Jurkat, Clone E6-1 (cell line): ENCODE measurements around the gene RNU11. TPM values are rescaled to one million over a fixed set of nuclear protein-coding genes. Genes with fewer than 3 reads are reported as not detected.
"Not testable (repeated sequence)": the region's sequence is repeated elsewhere in the genome, so short reads cannot be mapped to it uniquely, and the experiment has no call there.

Source experiments
- DNase-seq: peaks from one replicate; pipeline ENCODE4 v3.0.0-alpha.2; 2011; ENCODE audit warnings: low read depth, low spot score
- H3K4me3 ChIP-seq: 2 replicates; pipeline ENCODE4 v1.5.1; 2011; ENCODE audit warnings: mild to moderate bottlenecking, low read length, control low read depth, moderate library complexity
- polyA plus RNA-seq: library from polyadenylated mRNA; unstranded; fragments of >200 nt; gene quantifications from one replicate; pipeline ENCODE4 v1.2.1, GENCODE V29; 2012; ENCODE audit warnings: missing spikeins; ENCODE audit not compliant: insufficient read length, insufficient read depth

Gene RNU11
- polyA plus RNA-seq, result not detected

DNA sequence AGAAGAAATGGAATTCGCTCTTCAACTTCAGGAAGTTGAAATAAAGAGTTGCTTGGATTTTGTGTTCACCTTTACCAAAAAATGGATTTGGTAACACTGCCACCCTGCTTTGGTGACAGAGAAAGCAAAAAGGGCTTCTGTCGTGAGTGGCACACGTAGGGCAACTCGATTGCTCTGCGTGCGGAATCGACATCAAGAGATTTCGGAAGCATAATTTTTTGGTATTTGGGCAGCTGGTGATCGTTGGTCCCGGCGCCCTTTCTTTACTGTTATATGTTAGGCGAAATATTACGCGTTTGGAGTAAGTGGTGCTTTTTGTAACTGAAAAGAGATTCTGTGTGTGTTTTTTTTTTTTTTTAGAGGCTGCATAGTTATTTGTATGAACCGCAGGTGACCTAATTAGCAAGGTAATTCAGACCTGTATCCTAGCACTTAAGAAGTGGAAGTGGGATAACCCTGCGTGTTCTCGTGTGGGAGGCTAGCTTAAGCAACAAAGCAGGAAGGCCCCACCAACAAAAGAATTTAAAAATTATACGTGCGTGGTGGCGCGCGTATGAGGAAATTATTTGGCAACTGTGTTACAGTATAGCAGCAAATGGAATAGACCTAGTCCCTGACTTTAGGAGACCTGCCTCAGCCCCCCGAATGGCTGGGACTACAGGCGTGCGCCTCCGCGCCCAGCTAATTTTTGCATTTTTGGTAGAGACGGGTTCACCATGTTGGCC is at the start of gene RNU11:
Gene RNU11 (plus strand): TSS at position 127 of the 725 bp plus-strand sequence.
- DNase-seq, result peak; percentile 98
- peak within 1 kb of the TSS; percentile 69 for H3K4me3 ChIP-seq

DNA sequence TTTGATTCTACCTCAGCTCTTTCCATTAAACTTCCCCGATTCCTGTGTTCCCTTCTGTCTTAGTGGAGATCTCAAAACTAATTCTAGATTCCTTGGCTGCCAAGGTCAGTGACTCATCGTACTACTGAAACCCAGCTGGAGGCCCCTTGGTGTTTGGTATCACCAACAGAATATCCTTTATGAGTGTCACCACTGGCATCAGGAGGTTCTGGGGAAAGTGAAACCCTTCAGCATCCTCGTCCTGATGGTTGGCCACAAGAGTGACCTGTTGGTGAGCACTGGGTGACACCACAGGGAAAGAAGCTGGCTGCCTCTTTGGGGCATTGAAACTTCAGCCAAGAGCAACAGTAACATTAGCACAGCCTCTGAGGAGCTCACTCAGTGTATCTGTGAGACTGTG is 46.7 kb upstream of the RNU11 start:
- no peak overlapping the region for H3K4me3 ChIP-seq
- no peak for DNase-seq

DNA sequence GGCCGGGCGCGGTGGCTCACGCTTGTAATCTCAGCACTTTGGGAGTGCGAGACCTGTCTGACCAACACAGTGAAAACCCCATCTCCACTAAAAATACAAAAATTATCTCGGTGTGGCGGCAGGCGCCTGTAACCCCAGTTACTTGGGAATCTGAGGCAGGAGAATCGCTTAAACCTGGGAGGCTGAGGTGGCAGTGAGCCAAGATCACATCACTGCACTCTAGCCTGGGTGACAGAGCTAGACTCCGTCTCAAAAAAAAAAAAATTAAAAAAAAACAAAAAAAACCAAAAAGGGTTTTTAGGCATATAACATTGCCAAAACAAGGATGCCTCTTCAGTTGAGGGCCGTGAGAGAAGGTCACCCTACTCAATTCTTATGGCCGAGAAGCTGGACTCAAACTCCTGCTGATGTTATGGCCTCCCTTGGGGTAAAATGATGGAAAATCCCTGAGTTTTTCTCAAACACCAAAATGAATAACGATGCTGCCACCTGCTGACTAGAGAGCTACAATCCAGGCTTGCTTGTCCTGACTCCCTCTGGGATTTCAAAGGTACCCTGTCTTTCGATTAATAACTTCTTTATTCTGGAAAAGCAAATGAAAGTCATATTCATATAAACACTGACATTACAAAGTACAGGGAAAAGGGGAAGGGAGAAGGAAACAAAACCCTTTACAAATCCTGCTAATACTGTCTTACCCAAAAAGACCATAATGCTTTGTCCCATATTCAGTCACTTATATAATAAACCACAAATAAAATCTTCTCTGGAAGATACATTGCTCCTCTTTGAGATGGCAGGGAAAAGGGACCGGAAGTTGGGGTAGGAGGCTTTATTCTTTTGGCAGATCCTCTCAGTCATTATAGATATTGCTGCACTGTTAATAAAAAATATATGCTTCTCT is 45.6 kb upstream of the RNU11 start:
- DNase-seq, result peak; percentile 28
- H3K4me3 ChIP-seq, result no peak overlapping the region

DNA sequence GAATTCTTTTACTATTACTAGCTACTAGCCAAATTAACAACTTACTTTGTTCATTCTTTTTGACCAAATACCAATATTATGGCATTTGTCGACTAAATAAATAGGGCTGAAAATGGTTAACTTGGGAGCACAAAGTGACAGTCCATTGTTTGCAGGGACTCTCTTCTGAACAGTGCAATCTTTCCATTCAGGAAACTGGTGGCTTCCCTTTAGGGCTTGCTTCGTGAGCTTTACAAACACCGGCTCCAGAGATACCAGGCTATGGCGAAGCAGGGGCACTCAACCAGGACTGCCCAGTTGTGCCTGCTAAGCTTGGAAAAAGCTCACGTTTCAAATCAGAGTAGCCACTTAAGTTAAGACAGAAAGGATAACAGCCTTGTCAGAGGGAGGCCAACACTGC is 44.0 kb upstream of the RNU11 start:
- DNase-seq, result no peak
- no peak overlapping the region for H3K4me3 ChIP-seq

DNA sequence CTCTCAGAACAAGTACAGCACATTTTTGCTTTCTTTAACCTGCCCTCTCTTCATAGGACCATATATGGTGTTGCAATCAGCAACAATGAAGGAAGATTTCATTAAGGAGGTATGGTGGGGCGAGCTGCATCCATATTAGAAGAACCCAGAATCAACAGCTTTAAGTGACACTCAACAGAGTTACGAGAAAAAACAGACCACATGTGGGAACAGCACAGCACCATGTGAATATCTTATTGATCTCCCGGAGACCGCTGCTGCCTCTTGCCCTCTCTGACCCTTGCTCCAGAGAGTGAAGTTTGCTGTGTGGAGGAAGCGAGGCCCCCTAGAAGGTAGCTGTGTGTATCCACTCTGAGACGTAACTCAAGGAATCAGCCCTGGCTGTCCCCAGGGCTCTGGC is 43.4 kb upstream of the RNU11 start:
- no peak for DNase-seq
- H3K4me3 ChIP-seq, result no peak overlapping the region

DNA sequence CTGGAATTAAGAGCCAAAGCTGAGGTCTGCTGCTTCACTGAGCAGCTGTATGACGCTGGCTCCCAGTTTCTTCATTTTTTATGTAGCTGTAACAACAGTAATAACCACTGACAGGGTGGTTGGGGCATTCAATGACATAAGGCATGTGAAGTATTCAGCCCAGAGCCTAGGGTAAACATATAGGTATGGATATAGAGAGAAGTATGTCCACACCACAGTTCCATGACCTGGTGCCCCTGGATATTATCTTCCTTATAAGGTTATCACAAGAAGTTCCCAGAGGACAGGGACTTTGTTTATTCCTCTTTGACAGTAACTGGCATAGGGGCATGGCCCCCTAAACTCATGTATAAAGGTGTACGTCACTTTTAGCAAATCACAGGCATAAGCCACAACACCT is 41.6 kb upstream of the RNU11 start:
- no peak for DNase-seq
- no peak overlapping the region for H3K4me3 ChIP-seq

DNA sequence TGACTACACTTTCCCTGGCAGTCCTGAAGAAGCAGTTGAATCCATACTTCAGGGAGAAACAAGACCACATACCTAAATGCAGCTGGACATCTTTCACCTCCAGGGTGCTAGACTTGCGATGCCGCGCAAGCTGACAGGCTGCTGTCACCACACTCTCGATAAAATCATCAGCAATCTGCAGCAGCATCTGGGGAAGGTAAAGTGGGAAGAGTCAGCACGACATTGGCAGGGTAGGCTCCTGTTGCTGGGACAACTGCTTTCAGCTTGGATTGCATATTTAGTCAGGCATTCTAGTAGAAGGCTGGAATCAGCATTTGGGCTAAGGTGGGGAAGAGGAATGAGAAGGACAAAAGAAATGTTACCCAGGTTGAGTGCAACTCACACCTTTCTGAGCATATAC is 35.2 kb upstream of the RNU11 start:
- H3K4me3 ChIP-seq, result no peak overlapping the region
- DNase-seq, result no peak

DNA sequence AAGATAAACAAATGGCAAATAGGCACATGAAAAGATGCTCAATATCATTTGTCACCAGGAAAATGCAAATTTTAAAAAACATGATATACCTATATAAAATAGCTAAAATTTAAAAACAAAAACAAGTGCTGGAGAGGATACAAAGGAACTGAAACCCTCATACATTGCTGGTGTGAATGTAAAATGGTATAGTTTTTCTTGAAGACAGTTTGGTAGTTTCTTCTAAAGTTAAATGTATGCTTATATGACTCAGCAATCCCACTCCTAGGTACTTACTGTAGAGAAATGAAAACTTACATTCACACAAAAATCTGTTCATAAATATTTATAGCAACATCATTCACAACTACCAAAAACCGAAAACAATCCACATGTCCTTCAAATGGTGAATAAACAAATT is 16.7 kb upstream of the RNU11 start:
- DNase-seq, result no peak
- H3K4me3 ChIP-seq, result no peak overlapping the region

DNA sequence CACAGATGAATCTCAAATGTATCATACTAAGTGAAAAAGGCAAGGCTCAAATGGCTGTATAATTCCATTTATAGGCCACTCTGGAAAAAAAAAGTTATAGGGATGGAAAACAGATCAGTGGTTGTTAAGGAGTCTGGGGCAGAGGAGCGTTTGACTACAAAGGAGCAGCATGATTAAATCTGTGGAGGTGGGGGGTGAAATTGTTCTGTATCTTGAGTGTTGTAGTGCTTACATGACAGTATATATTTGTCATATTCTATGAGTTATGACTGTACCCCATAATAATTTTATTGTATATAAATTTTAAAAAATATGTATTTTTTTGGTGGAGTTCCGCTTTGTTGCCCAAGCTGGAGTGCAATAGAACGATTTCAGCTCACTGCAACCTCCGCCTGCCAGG is 15.8 kb upstream of the RNU11 start:
- DNase-seq, result no peak

DNA sequence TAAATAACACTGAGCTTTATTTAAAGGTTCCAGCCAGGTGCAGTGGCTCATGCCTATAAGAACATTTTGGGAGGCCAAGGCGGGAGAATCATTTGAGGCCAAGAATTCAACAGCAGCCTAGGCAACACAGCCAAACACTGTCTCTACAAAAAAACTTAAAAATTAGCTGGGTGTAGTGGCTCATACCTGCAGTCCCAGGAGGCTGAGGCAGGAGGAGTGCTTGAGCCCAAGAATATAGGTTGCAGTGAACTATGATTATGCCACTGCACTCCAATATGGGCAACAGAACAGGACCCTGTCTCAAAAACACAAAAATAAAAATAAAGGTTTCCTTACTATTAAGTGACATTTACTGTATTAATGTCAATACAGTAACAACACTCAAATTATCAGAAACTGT is 7.6 kb upstream of the RNU11 start:
- H3K4me3 ChIP-seq, result no peak overlapping the region

More for the DNA sequence above, 15.8 kb upstream of the RNU11 start:
- H3K4me3 ChIP-seq, result no peak overlapping the region

DNA sequence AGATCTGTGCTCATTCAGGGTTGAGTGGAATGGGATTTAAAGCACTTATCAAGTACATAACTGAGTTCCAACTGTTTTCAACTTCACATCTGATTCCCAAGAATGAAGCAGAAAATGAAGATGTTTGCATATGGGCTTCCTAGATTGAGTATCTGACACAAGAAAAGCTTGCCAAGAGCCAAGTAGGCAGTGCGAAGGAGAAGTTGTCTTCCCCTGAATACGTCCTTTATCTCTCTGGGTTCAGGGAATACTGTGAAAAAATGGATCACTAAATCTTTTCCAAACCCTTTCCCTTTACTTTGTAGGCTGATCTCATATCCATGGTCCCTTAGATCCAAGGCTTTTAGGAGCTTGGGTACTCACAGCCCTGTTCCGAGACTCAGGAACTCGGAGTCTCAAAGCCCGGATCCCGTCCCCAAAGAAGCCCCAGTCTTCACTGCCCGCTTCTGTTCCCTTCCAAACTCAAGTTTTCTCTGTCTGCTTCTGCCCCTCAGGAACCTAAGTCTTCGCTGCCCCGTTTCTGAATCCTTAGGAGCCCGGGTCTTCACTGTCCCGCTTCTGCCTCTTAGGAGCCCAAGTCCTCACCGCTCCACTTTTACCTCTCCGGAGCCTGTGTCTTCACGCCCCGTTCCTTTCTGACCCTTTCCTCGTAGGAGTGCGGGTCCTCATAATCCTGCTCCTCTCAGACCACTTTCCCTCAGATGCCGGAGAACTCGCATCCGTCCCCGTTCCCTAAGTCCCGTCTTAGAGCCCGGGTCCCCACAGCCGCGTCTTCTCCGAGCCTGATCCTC is 6.1 kb upstream of the RNU11 start:
- peak overlapping the region; percentile 99 for H3K4me3 ChIP-seq
- no peak for DNase-seq

More for the DNA sequence above, 7.6 kb upstream of the RNU11 start:
- no peak for DNase-seq

DNA sequence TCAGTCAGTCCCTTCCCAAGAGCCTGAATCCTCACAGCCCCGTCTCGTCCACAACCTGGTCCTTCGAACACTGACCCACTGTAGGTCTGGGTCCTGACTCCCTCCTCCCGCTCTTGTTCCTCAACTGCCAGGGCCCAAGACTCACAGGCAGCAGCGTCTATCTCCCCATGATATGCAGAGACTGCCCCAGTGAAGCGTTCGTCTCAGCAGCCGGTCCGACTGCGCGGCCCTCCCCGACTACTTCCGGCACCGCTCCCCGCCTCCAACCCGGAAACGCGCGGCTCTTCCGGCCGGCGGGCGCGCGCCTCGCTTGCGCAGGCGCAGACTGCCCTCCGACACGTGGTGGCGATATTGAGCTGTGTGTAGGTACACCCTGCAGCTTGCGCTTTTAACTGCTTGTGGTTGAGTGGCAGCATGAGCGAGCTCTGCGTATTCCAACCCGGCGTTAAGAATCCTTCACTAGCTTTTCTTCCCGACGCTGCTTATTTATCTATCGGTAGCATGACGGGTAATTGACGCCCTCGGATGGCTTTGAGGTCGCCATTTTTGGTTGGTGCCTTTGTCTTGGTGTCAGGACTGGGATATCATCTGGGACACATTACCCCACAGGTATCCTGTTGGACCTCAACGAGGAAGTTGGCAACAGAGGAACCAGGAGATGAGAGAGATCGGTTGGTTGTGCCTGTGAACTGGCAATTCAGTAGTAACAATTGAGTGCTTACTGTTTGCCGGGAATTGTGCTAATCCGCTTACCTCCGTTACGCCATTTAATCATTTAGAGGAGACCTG is 5.4 kb upstream of the RNU11 start, which contains the start of gene TAF12:
Gene TAF12 (minus strand): TSS at position 221 of the 789 bp plus-strand sequence. CDS start 20,986 bp downstream, outside the sequence.
- H3K4me3 ChIP-seq, result peak within 1 kb of the TSS; percentile 99
- DNase-seq, result peak; percentile 95

DNA sequence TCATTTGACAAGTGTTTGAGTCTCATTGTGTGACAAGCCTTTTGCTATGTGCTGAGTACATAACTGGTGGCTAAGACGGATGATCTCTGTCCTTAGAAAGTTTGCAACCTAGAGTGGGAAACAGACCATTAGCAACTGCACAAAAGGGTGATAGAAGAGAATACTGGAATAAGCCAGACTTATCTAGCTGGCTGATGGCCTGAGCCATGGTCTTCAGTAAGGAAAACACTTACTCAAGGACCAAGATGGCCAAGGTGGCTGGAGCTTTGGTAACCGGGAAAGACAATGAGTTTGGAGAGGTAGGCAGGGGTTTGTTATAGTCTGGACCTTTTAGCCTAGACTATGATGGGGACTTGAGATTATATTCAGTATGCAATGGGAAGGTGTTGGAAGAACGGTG is 3.9 kb upstream of the RNU11 start:
- no peak overlapping the region for H3K4me3 ChIP-seq
- no peak for DNase-seq

DNA sequence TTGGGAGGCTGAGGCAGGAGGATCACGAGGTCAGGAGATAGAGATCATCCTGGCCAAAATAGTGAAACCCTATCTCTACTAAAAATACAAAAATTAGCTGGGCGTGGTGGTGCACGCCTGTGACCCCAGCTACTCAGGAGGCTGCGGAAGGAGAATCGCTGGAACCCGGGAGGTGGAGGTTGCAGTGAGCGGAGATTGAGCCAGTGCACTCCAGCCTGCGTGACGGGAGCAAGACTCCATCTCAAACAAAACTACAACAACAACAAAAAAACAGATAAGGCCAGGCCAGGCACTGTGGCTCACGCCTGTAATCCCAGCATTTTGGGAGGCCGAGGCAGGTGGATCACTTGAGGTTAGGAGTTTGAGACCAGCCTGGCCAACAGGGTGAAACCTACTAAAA is 3.0 kb upstream of the RNU11 start:
- not testable (repeated sequence) for DNase-seq, H3K4me3 ChIP-seq

DNA sequence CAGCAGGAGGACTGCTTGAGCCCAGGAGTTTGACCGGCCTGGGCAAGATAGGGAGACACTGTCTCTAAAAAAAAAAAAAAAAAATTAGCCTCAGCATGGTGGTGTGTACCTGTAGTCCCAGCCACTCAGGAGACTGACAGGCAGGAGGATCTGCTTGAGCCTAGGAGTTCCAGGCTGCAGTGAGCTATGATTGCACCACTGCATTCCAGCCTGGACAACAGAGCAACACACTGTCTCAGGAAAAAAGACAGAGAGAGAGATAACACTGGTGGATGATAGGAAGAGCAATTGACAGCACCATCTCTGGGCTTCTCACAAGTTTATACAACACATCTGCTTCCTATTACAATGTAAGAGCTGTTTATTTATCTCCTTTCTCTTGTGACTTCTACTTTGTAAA is 2.4 kb upstream of the RNU11 start:
- H3K4me3 ChIP-seq, result no peak overlapping the region
- DNase-seq, result no peak

DNA sequence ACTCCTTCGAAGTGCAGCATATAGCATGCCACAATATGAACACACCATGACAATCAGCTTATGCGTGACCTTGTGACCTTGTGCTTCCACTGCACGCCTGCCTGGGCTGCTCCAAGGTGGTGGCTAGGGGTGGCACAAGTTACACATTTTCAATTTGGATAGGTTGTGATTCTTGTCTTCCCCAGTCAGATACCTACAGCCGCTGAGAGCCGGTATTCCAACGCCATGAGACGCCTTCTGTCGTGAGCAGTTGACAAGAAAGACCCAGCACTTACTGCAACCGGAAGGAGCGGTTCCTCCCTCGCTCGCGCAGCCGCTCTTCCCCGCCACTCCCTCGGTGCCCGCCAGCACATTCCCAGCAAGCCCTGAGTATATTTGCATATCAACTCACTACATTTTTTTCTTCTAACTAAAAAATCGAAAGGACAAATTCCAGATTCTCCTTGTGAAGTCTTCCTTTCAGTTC is 359 bp upstream of the RNU11 start:
- peak overlapping the region; percentile 69 for H3K4me3 ChIP-seq
- peak; percentile 96 for DNase-seq

DNA sequence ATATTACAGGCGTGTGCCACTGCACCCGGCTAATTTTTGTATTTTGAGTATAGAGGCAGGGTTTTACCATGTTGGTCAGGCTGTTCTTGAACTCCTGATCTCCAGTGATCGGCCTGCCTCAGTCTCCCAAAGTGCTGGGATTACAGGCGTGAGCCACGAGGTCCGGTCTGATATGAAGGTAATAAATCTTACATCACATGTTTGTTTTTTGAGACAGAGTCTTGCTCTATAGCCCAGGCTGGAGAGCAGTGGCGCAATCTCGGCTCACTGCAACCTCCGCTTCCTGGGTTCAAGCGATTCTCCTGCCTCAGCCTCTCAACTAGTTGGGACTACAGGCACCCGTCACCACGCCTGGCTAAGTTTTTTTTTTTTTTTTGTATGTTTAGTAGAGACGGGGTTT is 4.7 kb downstream of the RNU11 start:
- H3K4me3 ChIP-seq, DNase-seq: not testable (repeated sequence)

DNA sequence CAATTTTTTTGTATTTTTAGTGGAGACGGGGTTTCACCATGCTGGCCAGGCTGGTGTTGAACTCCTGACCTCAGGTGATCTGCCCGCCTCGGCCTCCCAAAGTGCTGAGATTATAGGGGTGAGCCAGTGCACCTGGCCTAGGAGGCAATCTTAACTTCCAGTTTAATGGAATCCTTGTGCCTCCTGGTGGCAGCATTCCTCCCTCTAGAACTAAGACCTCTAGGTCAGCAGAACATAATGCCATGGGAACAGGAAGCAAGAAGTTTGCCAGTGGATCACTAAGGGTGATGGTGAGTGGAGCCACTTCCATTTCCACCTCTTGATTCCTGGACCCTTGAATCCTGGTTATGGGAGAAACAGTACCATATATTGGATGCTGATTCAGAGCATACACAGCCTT is 5.5 kb downstream of the RNU11 start:
- not testable (repeated sequence) for H3K4me3 ChIP-seq, DNase-seq
